ENCODE results near the gene PATE1. TPM values are rescaled to one million over a fixed set of nuclear protein-coding genes. Genes with fewer than 3 reads are reported as not detected.

PATE1 gene
- total RNA-seq, 1 experiment from 2014 or later = not detected

GRCh38 chr11:125724125-125724524, 22.0 kb upstream of the PATE1 start:
- DNase-seq (ENCODE audit: low read depth, low spot score) (no peak), ATAC-seq (peak; percentile 85)
- in situ Hi-C loops (cut with HindIII; ENCODE audit: low pct_unique_long_range_greater_than_20kb, low sequenced_read_pairs) = no loop called here

GRCh38 chr11:125728969-125729368, 17.1 kb upstream of the PATE1 start:
- H3K4me1 ChIP-seq (ENCODE audit: control insufficient read depth, insufficient read depth, low read length) = no peaks in the 10 kb centered on the region
- H3K9me3 ChIP-seq (ENCODE audit: control insufficient read depth, insufficient read depth, low read depth, low read length) = no peaks in the 10 kb centered on the region
- H3K4me3 ChIP-seq (ENCODE audit: low read depth in 2 of 2, low read length in 2 of 2) = no peak overlapping the region
- ChIA-PET CTCF (no interaction called here), POLR2A (no interaction called here)
- TF ChIP-seq SIN3A (IDR thresholded peaks at IDR 0.05; ENCODE audit: borderline replicate concordance, insufficient read depth, low read depth, low read length) (no peak), TCF7L2 (IDR thresholded peaks at IDR 0.05; ENCODE audit: low read depth, low read length) (no peak), POLR2AphosphoS5 (IDR thresholded peaks at IDR 0.05; ENCODE audit: low read depth, low read length) (no peak), REST (IDR thresholded peaks at IDR 0.05; ENCODE audit: insufficient read depth in 1 of 2, low read depth in 2 of 2, low read length in 1 of 2) (no peak), CTCF (IDR thresholded peaks at IDR 0.05) (no peak)
- DNase-seq (ENCODE audit: low read depth, low spot score) (no peak), ATAC-seq (no peak)
- intact Hi-C loops (cut with micrococcal nuclease; ENCODE audit: unreplicated experiment) = no loop called here
- in situ Hi-C loops (cut with HindIII; ENCODE audit: low pct_unique_long_range_greater_than_20kb, low sequenced_read_pairs) = no loop called here
- H3K27ac ChIP-seq (ENCODE audit: low read length) = no peak overlapping the region
- H3K27me3 ChIP-seq (ENCODE audit: control insufficient read depth, insufficient read depth, low read length) = peaks cover 9% of the 10 kb centered on the region
- no peaks in the 10 kb centered on the region for H3K36me3 ChIP-seq (ENCODE audit: control insufficient read depth, insufficient read depth, low read length)
- no TSS peak for BruUV-seq (replicated peaks)

More at GRCh38 chr11:125724125-125724524, 22.0 kb upstream of the PATE1 start:
- CTCF ChIA-PET = no interaction called here
- intact Hi-C loops (cut with micrococcal nuclease; ENCODE audit: unreplicated experiment) = loop anchor here (1.0 kb wide), 1 partner anchor 150 kb away; no protein-coding TSS in a partner anchor
- Histone ChIP-seq H3K36me3 (ENCODE audit: control insufficient read depth, insufficient read depth, low read length) (no peaks in the 10 kb centered on the region), H3K27me3 (ENCODE audit: control insufficient read depth, insufficient read depth, low read length) (peaks cover 21% of the 10 kb centered on the region), H3K4me3 (ENCODE audit: low read depth in 2 of 2, low read length in 2 of 2) (no peak overlapping the region), H3K9me3 (ENCODE audit: control insufficient read depth, insufficient read depth, low read depth, low read length) (no peaks in the 10 kb centered on the region), H3K27ac (ENCODE audit: low read length) (no peak overlapping the region), H3K4me1 (ENCODE audit: control insufficient read depth, insufficient read depth, low read length) (no peaks in the 10 kb centered on the region)
- TF ChIP-seq REST (IDR thresholded peaks at IDR 0.05; ENCODE audit: insufficient read depth in 1 of 2, low read depth in 2 of 2, low read length in 1 of 2) (no peak), CTCF (IDR thresholded peaks at IDR 0.05) (peak; percentile 67), TCF7L2 (IDR thresholded peaks at IDR 0.05; ENCODE audit: low read depth, low read length) (no peak), POLR2AphosphoS5 (IDR thresholded peaks at IDR 0.05; ENCODE audit: low read depth, low read length) (no peak), SIN3A (IDR thresholded peaks at IDR 0.05; ENCODE audit: borderline replicate concordance, insufficient read depth, low read depth, low read length) (no peak)
- no TSS peak for BruUV-seq (replicated peaks)
- POLR2A ChIA-PET = no interaction called here
